Keratinocyte (primary cell): ENCODE data around the gene UBE4B.

ENCODE experiments used
- CTCF ChIP-seq, 3 experiments: IDR thresholded peaks in 1 of 3; conservative IDR thresholded peaks in 1 of 3; optimal IDR thresholded peaks in 1 of 3; 2 replicates in 2 of 3; 3 replicates in 1 of 3; pipeline versions ENCODE3 to v1.5.1; 2011; ENCODE audit warnings: low read length in 3 of 3, mild to moderate bottlenecking in 3 of 3, moderate library complexity in 2 of 3, control low read depth in 1 of 3, inconsistent platforms in 1 of 3; ENCODE audit not compliant: insufficient read depth in 2 of 3; ENCODE audit errors: extremely low read depth in 1 of 3
- EZH2 ChIP-seq: IDR thresholded peaks from one replicate; pipeline ENCODE4 v1.6.1; 2012; ENCODE audit warnings: inconsistent platforms, mild to moderate bottlenecking, low read length, moderate library complexity

DNA sequence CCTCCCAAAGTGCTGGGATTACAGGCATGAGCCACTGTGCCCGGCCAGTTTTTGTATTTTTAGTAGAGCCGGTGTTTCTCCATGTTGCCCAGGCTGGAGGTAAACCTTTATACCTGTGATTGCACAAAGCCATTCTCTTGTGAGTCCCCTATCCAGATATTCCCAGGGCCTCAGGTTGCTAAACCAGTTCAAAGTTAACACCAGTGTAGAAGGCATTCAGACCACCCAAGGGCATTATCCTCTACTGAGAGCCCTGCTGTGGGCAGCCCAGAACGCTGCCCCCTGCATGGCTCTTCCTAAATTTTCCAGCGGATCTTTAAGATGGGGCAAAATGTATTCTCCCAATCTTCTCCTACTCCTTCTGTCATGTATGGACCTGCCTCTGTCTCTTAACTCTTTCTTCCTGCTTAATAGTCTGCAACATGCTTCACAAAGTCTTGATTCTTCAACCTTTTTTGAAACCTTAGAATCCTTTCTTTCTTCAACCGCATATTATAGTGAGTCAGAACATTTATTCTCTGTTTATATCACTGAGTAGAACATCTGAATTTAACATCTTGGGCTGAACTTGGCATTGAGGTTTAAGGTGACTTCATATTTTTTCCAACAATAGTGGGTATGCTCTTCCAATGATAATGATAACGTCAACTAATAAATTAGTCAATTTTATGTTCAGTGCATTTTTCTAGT lies 36.0 kb downstream of the UBE4B start:
- TF ChIP-seq EZH2 (no peak), CTCF (optimal IDR thresholded peaks at IDR 0.05 in 1 of 3, IDR thresholded peaks at IDR 0.05 in 1 of 3, conservative IDR thresholded peaks at IDR 0.05 in 1 of 3; ENCODE audit: extremely low read depth in 1 of 3, insufficient read depth in 2 of 3, low read length in 3 of 3) (no peak)
